ENCODE data around the gene UNC93B1.
"Not testable (repeated sequence)": the region's sequence is repeated elsewhere in the genome, so short reads cannot be mapped to it uniquely, and the experiment has no call there.

The UNC93B1 gene

GRCh38 chr11:67999201-67999629 is 4.7 kb downstream of the UNC93B1 start:
- Histone ChIP-seq H3K4me3 (ENCODE audit: control insufficient read depth in 1 of 7, extremely low read depth in 1 of 7, insufficient read depth in 4 of 7, low read depth in 2 of 7, low read length in 6 of 7) (no peak overlapping the region), H3K4me1 (ENCODE audit: control extremely low read depth in 1 of 4, control insufficient read depth in 4 of 4, insufficient read depth in 4 of 4, low read length in 3 of 4) (peaks cover 0 to 54% (median 25%) of the 10 kb centered on the region in 4 experiments), H3K27ac (ENCODE audit: insufficient read depth in 1 of 2, low read depth in 1 of 2, low read length in 2 of 2, poor library complexity in 1 of 2, severe bottlenecking in 2 of 2) (no peak overlapping the region), H3K36me3 (ENCODE audit: control insufficient read depth in 4 of 4, insufficient read depth in 4 of 4, low read length in 3 of 4) (peaks cover 0 to 3% (median 0%) of the 10 kb centered on the region in 4 experiments), H3K9me3 (ENCODE audit: control extremely low read depth in 1 of 5, control insufficient read depth in 4 of 5, insufficient read depth in 2 of 5, low read depth in 1 of 5, low read length in 4 of 5) (no peaks in the 10 kb centered on the region), H3K27me3 (replicated peaks in 2 of 5; ENCODE audit: control insufficient read depth in 4 of 5, insufficient read depth in 5 of 5, low read length in 4 of 5) (no peaks in the 10 kb centered on the region)
- ChIA-PET POLR2A (no interaction called here), CTCF (interaction anchor here (1.5 kb wide), 2 partner anchors 9 to 12 kb away, joined by 3 to 10 read pairs; no protein-coding TSS in a partner anchor)
- no peak for DNase-seq
- WGBS (ENCODE audit: insufficient coverage): over 99% methylated on average over 12 of the region's 13 CpGs

GRCh38 chr11:67998150-67999045 is 5.5 kb downstream of the UNC93B1 start:
- Histone ChIP-seq H3K4me3 (ENCODE audit: control insufficient read depth in 1 of 7, extremely low read depth in 1 of 7, insufficient read depth in 4 of 7, low read depth in 2 of 7, low read length in 6 of 7) (no peak overlapping the region), H3K27ac (ENCODE audit: insufficient read depth in 1 of 2, low read depth in 1 of 2, low read length in 2 of 2, poor library complexity in 1 of 2, severe bottlenecking in 2 of 2) (no peak overlapping the region), H3K27me3 (replicated peaks in 2 of 5; ENCODE audit: control insufficient read depth in 4 of 5, insufficient read depth in 5 of 5, low read length in 4 of 5) (no peaks in the 10 kb centered on the region), H3K36me3 (ENCODE audit: control insufficient read depth in 4 of 4, insufficient read depth in 4 of 4, low read length in 3 of 4) (peaks cover 0 to 3% (median 0%) of the 10 kb centered on the region in 4 experiments), H3K4me1 (ENCODE audit: control extremely low read depth in 1 of 4, control insufficient read depth in 4 of 4, insufficient read depth in 4 of 4, low read length in 3 of 4) (peaks cover 0 to 53% (median 22%) of the 10 kb centered on the region in 4 experiments), H3K9me3 (ENCODE audit: control extremely low read depth in 1 of 5, control insufficient read depth in 4 of 5, insufficient read depth in 2 of 5, low read depth in 1 of 5, low read length in 4 of 5) (no peaks in the 10 kb centered on the region)
- WGBS (ENCODE audit: insufficient coverage): 54% methylated on average over 5 of the region's 9 CpGs
- ChIA-PET CTCF (interaction anchor here (1.5 kb wide), 2 partner anchors 10 to 12 kb away, joined by 3 to 10 read pairs; no protein-coding TSS in a partner anchor), POLR2A (no interaction called here)
- peak in 2 of 3 donors; percentile 66 to 78 for DNase-seq

GRCh38 chr11:67997475-67997921 is 6.4 kb downstream of the UNC93B1 start:
- H3K36me3 ChIP-seq (ENCODE audit: control insufficient read depth in 4 of 4, insufficient read depth in 4 of 4, low read length in 3 of 4): peaks cover 0 to 3% (median 0%) of the 10 kb centered on the region in 4 experiments
- ChIA-PET CTCF (no interaction called here), POLR2A (no interaction called here)
- no peaks in the 10 kb centered on the region for H3K27me3 ChIP-seq (replicated peaks in 2 of 5; ENCODE audit: control insufficient read depth in 4 of 5, insufficient read depth in 5 of 5, low read length in 4 of 5)
- H3K4me3 ChIP-seq (ENCODE audit: control insufficient read depth in 1 of 7, extremely low read depth in 1 of 7, insufficient read depth in 4 of 7, low read depth in 2 of 7, low read length in 6 of 7): no peak overlapping the region
- peak in 1 of 3 donors; percentile 12 for DNase-seq
- H3K4me1 ChIP-seq (ENCODE audit: control extremely low read depth in 1 of 4, control insufficient read depth in 4 of 4, insufficient read depth in 4 of 4, low read length in 3 of 4): peaks cover 0 to 46% (median 13%) of the 10 kb centered on the region in 4 experiments
- 98% methylated on average over 29 of the region's 29 CpGs for WGBS (ENCODE audit: insufficient coverage)
- H3K27ac ChIP-seq (ENCODE audit: insufficient read depth in 1 of 2, low read depth in 1 of 2, low read length in 2 of 2, poor library complexity in 1 of 2, severe bottlenecking in 2 of 2): no peak overlapping the region
- no peaks in the 10 kb centered on the region for H3K9me3 ChIP-seq (ENCODE audit: control extremely low read depth in 1 of 5, control insufficient read depth in 4 of 5, insufficient read depth in 2 of 5, low read depth in 1 of 5, low read length in 4 of 5)

GRCh38 chr11:67996622-67997474 is 7.0 kb downstream of the UNC93B1 start:
- DNase-seq: peak in 2 of 3 donors; percentile 37 to 49

GRCh38 chr11:67996051-67996450 is 7.8 kb downstream of the UNC93B1 start:
- Histone ChIP-seq H3K4me3 (ENCODE audit: control insufficient read depth in 1 of 7, extremely low read depth in 1 of 7, insufficient read depth in 4 of 7, low read depth in 2 of 7, low read length in 6 of 7) (no peak overlapping the region), H3K27ac (ENCODE audit: insufficient read depth in 1 of 2, low read depth in 1 of 2, low read length in 2 of 2, poor library complexity in 1 of 2, severe bottlenecking in 2 of 2) (no peak overlapping the region), H3K27me3 (replicated peaks in 2 of 5; ENCODE audit: control insufficient read depth in 4 of 5, insufficient read depth in 5 of 5, low read length in 4 of 5) (no peaks in the 10 kb centered on the region), H3K9me3 (ENCODE audit: control extremely low read depth in 1 of 5, control insufficient read depth in 4 of 5, insufficient read depth in 2 of 5, low read depth in 1 of 5, low read length in 4 of 5) (no peaks in the 10 kb centered on the region), H3K4me1 (ENCODE audit: control extremely low read depth in 1 of 4, control insufficient read depth in 4 of 4, insufficient read depth in 4 of 4, low read length in 3 of 4) (peaks cover 0 to 40% (median 11%) of the 10 kb centered on the region in 4 experiments), H3K36me3 (ENCODE audit: control insufficient read depth in 4 of 4, insufficient read depth in 4 of 4, low read length in 3 of 4) (peaks cover 0 to 3% (median 0%) of the 10 kb centered on the region in 4 experiments)
- DNase-seq: no peak
- WGBS (ENCODE audit: insufficient coverage): 93% methylated on average over 2 of the region's 13 CpGs
- POLR2A ChIA-PET: no interaction called here
- CTCF ChIA-PET: no interaction called here

More at GRCh38 chr11:67996622-67997474, 7.0 kb downstream of the UNC93B1 start:
- CTCF ChIA-PET: no interaction called here
- H3K4me3 ChIP-seq (ENCODE audit: control insufficient read depth in 1 of 7, extremely low read depth in 1 of 7, insufficient read depth in 4 of 7, low read depth in 2 of 7, low read length in 6 of 7): no peak overlapping the region
- no peaks in the 10 kb centered on the region for H3K9me3 ChIP-seq (ENCODE audit: control extremely low read depth in 1 of 5, control insufficient read depth in 4 of 5, insufficient read depth in 2 of 5, low read depth in 1 of 5, low read length in 4 of 5)
- H3K4me1 ChIP-seq (ENCODE audit: control extremely low read depth in 1 of 4, control insufficient read depth in 4 of 4, insufficient read depth in 4 of 4, low read length in 3 of 4): peaks cover 0 to 40% (median 11%) of the 10 kb centered on the region in 4 experiments
- POLR2A ChIA-PET: no interaction called here
- WGBS (ENCODE audit: insufficient coverage): 88% methylated on average over 37 of the region's 41 CpGs
- no peaks in the 10 kb centered on the region for H3K27me3 ChIP-seq (replicated peaks in 2 of 5; ENCODE audit: control insufficient read depth in 4 of 5, insufficient read depth in 5 of 5, low read length in 4 of 5)
- H3K36me3 ChIP-seq (ENCODE audit: control insufficient read depth in 4 of 4, insufficient read depth in 4 of 4, low read length in 3 of 4): peaks cover 0 to 3% (median 0%) of the 10 kb centered on the region in 4 experiments
- no peak overlapping the region for H3K27ac ChIP-seq (ENCODE audit: insufficient read depth in 1 of 2, low read depth in 1 of 2, low read length in 2 of 2, poor library complexity in 1 of 2, severe bottlenecking in 2 of 2)

- H3K9me3 ChIP-seq (ENCODE audit: control extremely low read depth in 1 of 5, control insufficient read depth in 4 of 5, insufficient read depth in 2 of 5, low read depth in 1 of 5, low read length in 4 of 5); H3K27me3 ChIP-seq (replicated peaks in 2 of 5; ENCODE audit: control insufficient read depth in 4 of 5, insufficient read depth in 5 of 5, low read length in 4 of 5); DNase-seq; H3K4me3 ChIP-seq (ENCODE audit: control insufficient read depth in 1 of 7, extremely low read depth in 1 of 7, insufficient read depth in 4 of 7, low read depth in 2 of 7, low read length in 6 of 7); POLR2A ChIA-PET; H3K36me3 ChIP-seq (ENCODE audit: control insufficient read depth in 4 of 4, insufficient read depth in 4 of 4, low read length in 3 of 4); H3K27ac ChIP-seq (ENCODE audit: insufficient read depth in 1 of 2, low read depth in 1 of 2, low read length in 2 of 2, poor library complexity in 1 of 2, severe bottlenecking in 2 of 2): not testable (repeated sequence)
- peaks cover 0 to 38% (median 11%) of the 10 kb centered on the region in 4 experiments for H3K4me1 ChIP-seq (ENCODE audit: control extremely low read depth in 1 of 4, control insufficient read depth in 4 of 4, insufficient read depth in 4 of 4, low read length in 3 of 4)
- CTCF ChIA-PET: interaction anchor here (1.7 kb wide), 1 partner anchor 14 kb away, joined by 4 read pairs; no protein-coding TSS in a partner anchor
- WGBS (ENCODE audit: insufficient coverage): 95% methylated on average over 7 of the region's 14 CpGs
Measured at GRCh38 chr11:67995579-67995978, 8.3 kb downstream of the UNC93B1 start.

Measured in common myeloid progenitor, CD34-positive (primary cell).